ENCODE results near the gene LIPI. TPM values are rescaled to one million over a fixed set of nuclear protein-coding genes. Genes with fewer than 3 reads are reported as not detected.
"Not testable (repeated sequence)": the region's sequence is repeated elsewhere in the genome, so short reads cannot be mapped to it uniquely, and the experiment has no call there.

Gene LIPI
- total RNA-seq, 2 donors from 2014 or later = not detected

- DNase-seq (ENCODE audit: low spot score in 2 of 2); ATAC-seq; H3K27ac Mint-ChIP-seq: not testable (repeated sequence)
- H3K9me3 Mint-ChIP-seq = peaks cover 4 to 11% of the 10 kb centered on the region in 2 donors
- peaks cover 7 to 21% of the 10 kb centered on the region in 2 donors for H3K36me3 Mint-ChIP-seq
These were observed 120.6 kb downstream of the LIPI start for GRCh38 chr21:14090184-14090583.

- ATAC-seq = no peak
- no peak overlapping the region for H3K27ac Mint-ChIP-seq
- peaks cover 6 to 13% of the 10 kb centered on the region in 2 donors for H3K9me3 Mint-ChIP-seq
- no peak for DNase-seq (ENCODE audit: low spot score in 2 of 2)
- H3K36me3 Mint-ChIP-seq = peaks cover 9 to 28% of the 10 kb centered on the region in 2 donors
These were observed 122.4 kb downstream of the LIPI start for GRCh38 chr21:14088391-14088790.

- Mint-ChIP-seq H3K36me3 (peaks cover 6 to 23% of the 10 kb centered on the region in 2 donors), H3K27ac (peak overlapping the region; percentile 15 to 88), H3K9me3 (peaks cover 9 to 11% of the 10 kb centered on the region in 2 donors)
- no peak for DNase-seq (ENCODE audit: low spot score in 2 of 2)
- ATAC-seq = peak; percentile 70 to 78
These were observed 124.2 kb downstream of the LIPI start for GRCh38 chr21:14086553-14086952.

GRCh38 chr21:14084701-14085100 is 126.1 kb downstream of the LIPI start:
- ATAC-seq (no peak), DNase-seq (ENCODE audit: low spot score in 2 of 2) (no peak)
- peaks cover 6 to 11% of the 10 kb centered on the region in 2 donors for H3K36me3 Mint-ChIP-seq
- H3K27ac Mint-ChIP-seq = no peak overlapping the region
- peaks cover 6% of the 10 kb centered on the region in 2 donors for H3K9me3 Mint-ChIP-seq

GRCh38 chr21:14084068-14084501 is 126.7 kb downstream of the LIPI start:
- ATAC-seq = no peak
- Mint-ChIP-seq H3K27ac (no peak overlapping the region), H3K9me3 (peaks cover 5 to 6% of the 10 kb centered on the region in 2 donors), H3K36me3 (peaks cover 6 to 11% of the 10 kb centered on the region in 2 donors)
- DNase-seq (ENCODE audit: low spot score in 2 of 2) = no peak

GRCh38 chr21:14080764-14081096 is 130.0 kb downstream of the LIPI start:
- Mint-ChIP-seq H3K9me3 (peaks cover 22 to 30% of the 10 kb centered on the region in 2 donors), H3K27ac (no peak overlapping the region), H3K36me3 (peaks cover 16 to 37% of the 10 kb centered on the region in 2 donors)
- no peak for DNase-seq (ENCODE audit: low spot score in 2 of 2)
- no peak for ATAC-seq

- Mint-ChIP-seq H3K27ac (peak overlapping the region in 1 of 2 donors; percentile 1), H3K36me3 (peaks cover 17 to 42% of the 10 kb centered on the region in 2 donors), H3K9me3 (peaks cover 24 to 30% of the 10 kb centered on the region in 2 donors)
- ATAC-seq (no peak), DNase-seq (ENCODE audit: low spot score in 2 of 2) (no peak)
These were observed 130.6 kb downstream of the LIPI start for GRCh38 chr21:14080040-14080763.

GRCh38 chr21:14078746-14079375 is 131.9 kb downstream of the LIPI start:
- DNase-seq (ENCODE audit: low spot score in 2 of 2) = no peak
- peaks cover 23 to 47% of the 10 kb centered on the region in 2 donors for H3K36me3 Mint-ChIP-seq
- H3K9me3 Mint-ChIP-seq = peaks cover 30% of the 10 kb centered on the region in 2 donors
- no peak overlapping the region for H3K27ac Mint-ChIP-seq
- no peak for ATAC-seq

- peak overlapping the region in 1 of 2 donors; percentile 63 for H3K27ac Mint-ChIP-seq
- peaks cover 24 to 25% of the 10 kb centered on the region in 2 donors for H3K9me3 Mint-ChIP-seq
- peaks cover 16 to 38% of the 10 kb centered on the region in 2 donors for H3K36me3 Mint-ChIP-seq
- ATAC-seq (no peak), DNase-seq (ENCODE audit: low spot score in 2 of 2) (no peak)
These were observed 134.5 kb downstream of the LIPI start for GRCh38 chr21:14076143-14076806.

GRCh38 chr21:14075346-14076142 is 135.2 kb downstream of the LIPI start:
- no peak for ATAC-seq
- peaks cover 16 to 38% of the 10 kb centered on the region in 2 donors for H3K36me3 Mint-ChIP-seq

GRCh38 chr21:14074177-14074576 is 136.6 kb downstream of the LIPI start:
- DNase-seq (ENCODE audit: low spot score in 2 of 2) = no peak
- Mint-ChIP-seq H3K27ac (no peak overlapping the region), H3K36me3 (peaks cover 16 to 38% of the 10 kb centered on the region in 2 donors), H3K9me3 (peaks cover 24 to 25% of the 10 kb centered on the region in 2 donors)
- ATAC-seq = no peak

More at GRCh38 chr21:14075346-14076142, 135.2 kb downstream of the LIPI start:
- DNase-seq (ENCODE audit: low spot score in 2 of 2) = no peak
- Mint-ChIP-seq H3K9me3 (peaks cover 24 to 25% of the 10 kb centered on the region in 2 donors), H3K27ac (no peak overlapping the region)

GRCh38 chr21:14073615-14074014 is 137.1 kb downstream of the LIPI start:
- peaks cover 22 to 23% of the 10 kb centered on the region in 2 donors for H3K9me3 Mint-ChIP-seq
- DNase-seq (ENCODE audit: low spot score in 2 of 2) (no peak), ATAC-seq (no peak)
- peaks cover 16 to 37% of the 10 kb centered on the region in 2 donors for H3K36me3 Mint-ChIP-seq
- no peak overlapping the region for H3K27ac Mint-ChIP-seq

- Mint-ChIP-seq H3K27ac (no peak overlapping the region), H3K36me3 (peaks cover 16 to 30% of the 10 kb centered on the region in 2 donors)
- no peak for ATAC-seq
These were observed 137.8 kb downstream of the LIPI start for GRCh38 chr21:14072761-14073535.

GRCh38 chr21:14071902-14072734 is 138.6 kb downstream of the LIPI start:
- ATAC-seq (no peak), DNase-seq (ENCODE audit: low spot score in 2 of 2) (no peak)
- H3K27ac Mint-ChIP-seq = no peak overlapping the region
- H3K9me3 Mint-ChIP-seq = peaks cover 8 to 15% of the 10 kb centered on the region in 2 donors
- H3K36me3 Mint-ChIP-seq = peaks cover 16 to 22% of the 10 kb centered on the region in 2 donors

More at GRCh38 chr21:14072761-14073535, 137.8 kb downstream of the LIPI start:
- H3K9me3 Mint-ChIP-seq = peaks cover 16% of the 10 kb centered on the region in 2 donors
- no peak for DNase-seq (ENCODE audit: low spot score in 2 of 2)

GRCh38 chr21:14070968-14071367 is 139.8 kb downstream of the LIPI start:
- no peak for ATAC-seq
- peaks cover 7 to 14% of the 10 kb centered on the region in 2 donors for H3K36me3 Mint-ChIP-seq
- H3K27ac Mint-ChIP-seq = no peak overlapping the region
- peaks cover 0 to 8% of the 10 kb centered on the region in 2 donors for H3K9me3 Mint-ChIP-seq
- no peak for DNase-seq (ENCODE audit: low spot score in 2 of 2)

Data from activated naive CD4-positive, alpha-beta T cell treated with anti-CD3 and anti-CD28 coated beads, Interleukin-2, amount 50 U/mL, for 72 hours (primary cell).